RPMI8226 (cell line): ENCODE data around the gene FAM110A.
"Not testable (repeated sequence)": the region's sequence is repeated elsewhere in the genome, so short reads cannot be mapped to it uniquely, and the experiment has no call there.

ENCODE experiments used
- DNase-seq: peaks from one replicate; pipeline ENCODE4 v3.0.0-alpha.2; 2015

Gene FAM110A

GRCh38 chr20:833450-834150 lies at the start of gene FAM110A:
Gene FAM110A, plus strand, starts transcription at chr20:833715. Its CDS starts 11,090 bp downstream, at chr20:844805.
- DNase-seq: peak; percentile 97

- no peak for DNase-seq
Measured at GRCh38 chr20:787825-788224, 45.7 kb upstream of the FAM110A start.

GRCh38 chr20:791056-791455 lies 42.5 kb upstream of the FAM110A start:
- DNase-seq: no peak

GRCh38 chr20:792248-792647 lies 41.3 kb upstream of the FAM110A start:
- no peak for DNase-seq

- DNase-seq: no peak
Measured at GRCh38 chr20:796921-797320, 36.6 kb upstream of the FAM110A start.

- not testable (repeated sequence) for DNase-seq
Measured at GRCh38 chr20:798746-799145, 34.8 kb upstream of the FAM110A start.

- not testable (repeated sequence) for DNase-seq
Measured at GRCh38 chr20:800026-800425, 33.5 kb upstream of the FAM110A start.

GRCh38 chr20:801678-802077 lies 31.8 kb upstream of the FAM110A start:
- no peak for DNase-seq

GRCh38 chr20:805713-806112 lies 27.8 kb upstream of the FAM110A start:
- DNase-seq: peak; percentile 32

GRCh38 chr20:811776-812434 lies 21.6 kb upstream of the FAM110A start:
- not testable (repeated sequence) for DNase-seq

- DNase-seq: not testable (repeated sequence)
Measured at GRCh38 chr20:812435-812814, 21.1 kb upstream of the FAM110A start.

- no peak for DNase-seq
Measured at GRCh38 chr20:813390-813789, 20.1 kb upstream of the FAM110A start.

GRCh38 chr20:815226-815625 lies 18.3 kb upstream of the FAM110A start:
- no peak for DNase-seq

- peak; percentile 70 for DNase-seq
Measured at GRCh38 chr20:815914-816606, 17.5 kb upstream of the FAM110A start.

GRCh38 chr20:818001-818664 lies 15.4 kb upstream of the FAM110A start:
- DNase-seq: no peak

GRCh38 chr20:819680-820322 lies 13.7 kb upstream of the FAM110A start:
- no peak for DNase-seq

GRCh38 chr20:820323-820953 lies 13.1 kb upstream of the FAM110A start:
- no peak for DNase-seq

GRCh38 chr20:821046-821730 lies 12.3 kb upstream of the FAM110A start:
- no peak for DNase-seq

GRCh38 chr20:821731-822065 lies 11.8 kb upstream of the FAM110A start:
- no peak for DNase-seq

GRCh38 chr20:822651-823573 lies 10.6 kb upstream of the FAM110A start:
- DNase-seq: no peak

GRCh38 chr20:823574-823902 lies 10.0 kb upstream of the FAM110A start:
- no peak for DNase-seq
